Activated T-cell treated with anti-CD3 and anti-CD28 coated beads, Interleukin-2, amount 50 U/mL, for 4 hours (primary cell): Measurements from ENCODE around the gene ZCCHC7. TPM values are rescaled to one million over a fixed set of nuclear protein-coding genes. Genes with fewer than 3 reads are reported as not detected.
"Not testable (repeated sequence)": the region's sequence is repeated elsewhere in the genome, so short reads cannot be mapped to it uniquely, and the experiment has no call there.

Experiments used
- ATAC-seq, 2 donors: fragments of 200-7000 bp; cut with Tn5 transposase; one replicate each; pipeline ENCODE4 v1.10.0; 2021
- DNase-seq: peaks from one replicate; pipeline ENCODE4 v3.0.0-alpha.2; 2020
- H3K27me3 Mint-ChIP-seq: one replicate; pipeline ENCODE4 v1.8.0; 2021; ENCODE audit warnings: low read depth, mixed read lengths
- H3K36me3 Mint-ChIP-seq: one replicate; pipeline ENCODE4 v1.8.0; 2022; ENCODE audit warnings: mixed read lengths; ENCODE audit not compliant: insufficient read depth
- H3K4me1 Mint-ChIP-seq: one replicate; pipeline ENCODE4 v1.8.0; 2021; ENCODE audit warnings: low read depth, mixed read lengths
- H3K4me3 Mint-ChIP-seq: one replicate; pipeline ENCODE4 v1.8.0; 2021; ENCODE audit warnings: mild to moderate bottlenecking, moderate library complexity, mixed read lengths
- H3K9me3 Mint-ChIP-seq: one replicate; pipeline ENCODE4 v1.8.0; 2021; ENCODE audit warnings: mixed read lengths
- total RNA-seq, 3 donors: library from RNA; stranded (reverse); gene quantifications; one replicate each; pipeline ENCODE4 v1.2.1, GENCODE V29; 2021

The ZCCHC7 gene
- 10 to 100 TPM; 23.6 to 25.6 (median 24.8) TPM for total RNA-seq

DNA sequence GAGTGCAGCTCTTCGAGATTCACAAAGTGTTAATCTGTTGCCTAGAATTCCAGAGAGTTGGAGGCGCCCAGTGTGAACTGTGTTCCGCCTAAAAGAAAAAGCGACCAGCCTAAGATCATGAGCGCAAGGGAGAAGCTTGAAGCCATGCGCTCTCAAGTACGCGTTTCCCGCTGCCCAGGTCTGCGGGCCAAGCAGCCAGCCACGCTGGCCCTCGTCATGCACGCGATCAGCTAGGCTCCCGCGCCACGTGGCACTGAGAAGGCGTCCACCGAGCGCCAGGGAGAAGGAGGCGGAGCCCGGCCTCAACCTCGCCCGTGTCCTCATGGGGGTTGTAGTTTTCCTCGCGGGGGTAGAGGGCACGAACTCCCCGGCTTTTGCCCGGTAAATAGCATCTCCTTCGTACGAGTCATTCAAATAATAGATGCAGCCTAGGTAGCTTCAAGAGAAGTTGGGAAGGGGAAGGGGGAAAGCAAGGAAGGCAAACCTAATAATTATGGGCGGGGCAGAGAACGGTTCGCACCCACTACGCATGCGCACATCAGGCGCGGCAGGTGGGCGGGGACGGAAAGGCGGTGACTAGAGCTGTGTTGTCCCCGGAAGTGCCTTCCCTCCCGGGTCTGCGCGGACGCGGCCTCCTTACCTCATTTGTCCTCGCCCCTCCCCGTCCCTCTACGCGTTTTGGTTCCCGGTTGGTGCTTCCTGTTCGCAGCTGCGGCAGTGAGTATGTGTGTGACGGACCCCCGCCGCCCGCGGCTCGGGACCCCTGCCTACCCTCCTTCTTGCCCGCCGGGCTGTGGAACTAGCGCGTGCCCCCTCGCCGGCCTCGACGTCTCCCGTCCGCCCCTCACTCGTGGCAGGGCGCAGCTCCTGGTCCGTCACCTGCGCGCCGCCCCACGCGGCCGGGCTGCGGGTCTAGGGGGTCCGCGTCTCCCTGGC, at the start of gene ZCCHC7:
TSS of gene ZCCHC7 (plus strand) at position 668 of the 936 bp plus-strand sequence.
- ATAC-seq = peak; percentile 96 to 98
- peak; percentile 97 for DNase-seq
- H3K9me3 Mint-ChIP-seq = no peaks in the 10 kb centered on the region
- peaks cover 11% of the 10 kb centered on the region for H3K36me3 Mint-ChIP-seq
- peaks cover 33% of the 10 kb centered on the region for H3K4me1 Mint-ChIP-seq
- H3K4me3 Mint-ChIP-seq = peak within 1 kb of the TSS; percentile 92
- no peaks in the 10 kb centered on the region for H3K27me3 Mint-ChIP-seq

GRCh38 chr9:37074790-37075189, 45.6 kb upstream of the ZCCHC7 start:
- ATAC-seq, H3K27me3 Mint-ChIP-seq, H3K4me1 Mint-ChIP-seq, DNase-seq, H3K36me3 Mint-ChIP-seq, H3K4me3 Mint-ChIP-seq, H3K9me3 Mint-ChIP-seq: not testable (repeated sequence)

GRCh38 chr9:37079370-37080164, 40.8 kb upstream of the ZCCHC7 start:
- Mint-ChIP-seq H3K9me3 (no peaks in the 10 kb centered on the region), H3K27me3 (peaks cover 4% of the 10 kb centered on the region), H3K4me3 (peak overlapping the region; percentile 94), H3K36me3 (peaks cover 9% of the 10 kb centered on the region), H3K4me1 (peaks cover 45% of the 10 kb centered on the region)
- ATAC-seq (peak; percentile 98), DNase-seq (peak; percentile 90)

- not testable (repeated sequence) for H3K9me3 Mint-ChIP-seq, H3K27me3 Mint-ChIP-seq
- Mint-ChIP-seq H3K4me3 (peak overlapping the region; percentile 94), H3K36me3 (peaks cover 12% of the 10 kb centered on the region), H3K4me1 (peaks cover 49% of the 10 kb centered on the region)
- peak; percentile 13 to 29 for ATAC-seq
- peak; percentile 7 for DNase-seq
Measured at GRCh38 chr9:37080165-37080628, 40.2 kb upstream of the ZCCHC7 start.

- not testable (repeated sequence) for H3K27me3 Mint-ChIP-seq, DNase-seq, ATAC-seq, H3K9me3 Mint-ChIP-seq
- peak overlapping the region; percentile 94 for H3K4me3 Mint-ChIP-seq
- H3K36me3 Mint-ChIP-seq = peaks cover 18% of the 10 kb centered on the region
- H3K4me1 Mint-ChIP-seq = peaks cover 58% of the 10 kb centered on the region
Measured at GRCh38 chr9:37081507-37081906, 38.9 kb upstream of the ZCCHC7 start.

DNA sequence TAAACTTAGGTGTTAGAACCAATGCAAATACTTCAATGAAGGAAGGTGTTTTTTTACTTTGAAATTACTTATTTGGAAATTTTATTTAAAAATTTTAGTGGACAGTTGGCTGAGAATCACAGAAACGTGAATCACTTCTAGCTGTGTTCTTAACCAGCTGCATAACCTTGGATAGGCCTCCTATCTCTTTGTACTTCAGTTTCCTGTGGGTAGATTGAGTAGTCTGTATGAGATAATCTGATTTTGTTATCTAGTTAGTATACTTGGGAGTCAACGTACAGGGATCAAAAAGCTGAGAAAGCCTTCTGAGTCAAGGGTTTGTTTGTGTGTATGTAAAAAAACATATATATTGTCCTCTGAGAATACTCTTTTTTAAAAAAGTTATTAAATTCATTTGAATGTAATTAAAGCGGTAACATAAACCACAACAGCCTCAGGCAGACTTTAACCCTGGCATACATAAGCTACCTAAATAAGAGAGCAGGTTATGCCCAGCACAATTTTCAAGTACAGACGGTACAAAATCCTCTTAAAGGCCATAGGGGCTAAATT, 38.1 kb upstream of the ZCCHC7 start:
- no peaks in the 10 kb centered on the region for H3K9me3 Mint-ChIP-seq
- H3K36me3 Mint-ChIP-seq = peaks cover 26% of the 10 kb centered on the region
- ATAC-seq = no peak
- H3K4me1 Mint-ChIP-seq = peaks cover 60% of the 10 kb centered on the region
- no peak for DNase-seq
- H3K4me3 Mint-ChIP-seq = peak overlapping the region; percentile 94
- H3K27me3 Mint-ChIP-seq = no peaks in the 10 kb centered on the region

- no peak for DNase-seq
- H3K36me3 Mint-ChIP-seq = peaks cover 37% of the 10 kb centered on the region
Measured at GRCh38 chr9:37083654-37084053, 36.7 kb upstream of the ZCCHC7 start.

DNA sequence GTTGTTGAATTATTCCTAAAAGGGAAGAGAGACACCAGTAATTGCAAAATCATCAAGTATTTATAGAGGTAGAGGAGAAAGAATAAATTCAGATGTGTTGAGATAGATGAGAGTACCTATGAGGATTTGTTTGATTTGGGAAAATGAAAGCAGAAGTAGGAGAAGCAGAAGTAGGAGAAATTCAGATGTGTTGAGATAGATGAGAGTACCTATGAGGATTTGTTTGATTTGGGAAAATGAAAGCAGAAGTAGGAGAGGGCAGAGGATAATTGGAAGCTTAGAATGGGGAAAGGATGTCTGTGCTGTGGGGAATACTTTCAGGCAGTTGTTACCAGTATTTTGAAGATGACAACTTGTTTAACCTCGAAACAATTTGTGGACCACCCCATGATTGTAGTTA, 35.1 kb upstream of the ZCCHC7 start:
- DNase-seq (no peak), ATAC-seq (no peak)
- H3K4me3 Mint-ChIP-seq = no peak overlapping the region
- peaks cover 62% of the 10 kb centered on the region for H3K4me1 Mint-ChIP-seq
- no peaks in the 10 kb centered on the region for H3K27me3 Mint-ChIP-seq
- H3K36me3 Mint-ChIP-seq = peaks cover 42% of the 10 kb centered on the region
- H3K9me3 Mint-ChIP-seq = no peaks in the 10 kb centered on the region

More at GRCh38 chr9:37083654-37084053, 36.7 kb upstream of the ZCCHC7 start:
- Mint-ChIP-seq H3K4me3 (no peak overlapping the region), H3K4me1 (peaks cover 60% of the 10 kb centered on the region), H3K27me3 (no peaks in the 10 kb centered on the region), H3K9me3 (no peaks in the 10 kb centered on the region)
- no peak for ATAC-seq

DNA sequence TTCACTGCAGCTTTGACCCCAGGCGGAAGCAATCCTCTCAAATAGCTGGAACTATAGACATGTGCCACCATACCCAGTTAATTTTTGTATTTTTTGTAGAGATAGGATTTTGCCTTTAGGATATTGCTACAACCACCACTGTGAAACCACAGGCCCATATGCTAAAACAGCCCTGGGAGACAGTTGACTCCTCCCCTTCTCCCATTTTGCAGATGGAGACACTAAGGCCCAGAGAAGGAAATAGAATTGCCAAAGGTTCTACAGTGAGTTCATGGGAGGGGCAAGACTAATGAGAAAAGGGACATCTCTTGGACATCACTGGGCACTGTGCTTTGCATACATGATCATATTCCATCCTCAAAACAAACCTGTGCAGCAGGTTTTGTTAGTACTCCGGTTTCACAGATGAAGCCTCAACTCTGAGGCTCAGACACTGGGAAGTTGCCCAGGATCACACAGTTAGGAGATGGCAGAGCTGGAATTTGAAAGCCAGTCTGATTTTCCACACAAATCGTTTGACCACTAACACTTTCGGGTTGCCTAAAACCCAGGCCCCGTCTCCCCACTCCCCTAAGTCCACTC, 27.6 kb upstream of the ZCCHC7 start:
- H3K36me3 Mint-ChIP-seq = peaks cover 12% of the 10 kb centered on the region
- not testable (repeated sequence) for DNase-seq, ATAC-seq, H3K27me3 Mint-ChIP-seq, H3K4me3 Mint-ChIP-seq, H3K4me1 Mint-ChIP-seq, H3K9me3 Mint-ChIP-seq

DNA sequence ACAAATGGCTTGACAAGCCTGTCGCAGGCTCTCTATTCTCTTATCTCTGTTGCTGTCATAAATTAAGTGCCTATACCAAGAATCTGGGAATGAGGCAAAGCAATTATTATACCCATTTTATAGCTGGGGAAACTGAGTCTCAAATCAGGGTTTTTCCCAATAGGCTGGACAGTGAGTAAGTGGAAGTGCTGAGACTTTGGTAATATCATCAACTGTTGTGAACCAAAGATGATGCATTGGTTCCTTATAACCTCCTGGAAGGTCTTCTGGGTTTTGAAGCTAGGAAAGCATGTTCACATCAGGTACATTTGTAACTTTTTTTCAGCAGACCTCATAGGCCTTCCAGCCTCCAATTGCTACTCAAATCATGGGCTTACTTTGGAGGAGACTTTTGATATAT, 25.6 kb upstream of the ZCCHC7 start:
- H3K36me3 Mint-ChIP-seq = no peaks in the 10 kb centered on the region
- ATAC-seq = no peak
- no peak overlapping the region for H3K4me3 Mint-ChIP-seq
- H3K4me1 Mint-ChIP-seq = peaks cover 3% of the 10 kb centered on the region
- H3K27me3 Mint-ChIP-seq = no peaks in the 10 kb centered on the region
- DNase-seq = no peak
- H3K9me3 Mint-ChIP-seq = no peaks in the 10 kb centered on the region

GRCh38 chr9:37096628-37097027, 23.7 kb upstream of the ZCCHC7 start:
- DNase-seq = no peak
- Mint-ChIP-seq H3K4me3 (no peak overlapping the region), H3K4me1 (no peaks in the 10 kb centered on the region), H3K36me3 (no peaks in the 10 kb centered on the region), H3K9me3 (no peaks in the 10 kb centered on the region), H3K27me3 (no peaks in the 10 kb centered on the region)
- ATAC-seq = no peak

GRCh38 chr9:37097294-37097693, 23.1 kb upstream of the ZCCHC7 start:
- Mint-ChIP-seq H3K4me1 (no peaks in the 10 kb centered on the region), H3K36me3 (no peaks in the 10 kb centered on the region), H3K9me3 (no peaks in the 10 kb centered on the region), H3K4me3 (no peak overlapping the region), H3K27me3 (no peaks in the 10 kb centered on the region)
- ATAC-seq = no peak
- DNase-seq = no peak

DNA sequence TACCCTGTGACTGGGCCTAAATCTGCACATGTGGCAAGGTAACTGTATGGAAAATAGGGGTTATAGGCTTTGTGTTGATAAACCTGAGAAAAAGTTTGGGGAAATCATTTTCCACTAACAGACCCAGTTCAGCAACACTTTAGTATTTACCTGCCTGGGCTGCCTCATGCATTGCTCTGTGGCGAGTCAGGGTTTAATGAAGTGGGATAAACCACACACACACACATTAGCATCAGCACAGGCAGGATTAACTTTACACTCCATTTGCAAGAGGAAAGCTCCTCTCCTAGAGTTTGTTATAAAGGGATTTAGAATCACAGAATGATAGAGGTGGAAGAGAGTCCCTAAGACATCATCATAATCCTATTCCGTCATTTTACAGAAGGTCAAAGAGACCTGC, 20.0 kb upstream of the ZCCHC7 start:
- Mint-ChIP-seq H3K36me3 (no peaks in the 10 kb centered on the region), H3K27me3 (no peaks in the 10 kb centered on the region), H3K4me1 (no peaks in the 10 kb centered on the region), H3K4me3 (no peak overlapping the region), H3K9me3 (no peaks in the 10 kb centered on the region)
- no peak for ATAC-seq
- DNase-seq = no peak

DNA sequence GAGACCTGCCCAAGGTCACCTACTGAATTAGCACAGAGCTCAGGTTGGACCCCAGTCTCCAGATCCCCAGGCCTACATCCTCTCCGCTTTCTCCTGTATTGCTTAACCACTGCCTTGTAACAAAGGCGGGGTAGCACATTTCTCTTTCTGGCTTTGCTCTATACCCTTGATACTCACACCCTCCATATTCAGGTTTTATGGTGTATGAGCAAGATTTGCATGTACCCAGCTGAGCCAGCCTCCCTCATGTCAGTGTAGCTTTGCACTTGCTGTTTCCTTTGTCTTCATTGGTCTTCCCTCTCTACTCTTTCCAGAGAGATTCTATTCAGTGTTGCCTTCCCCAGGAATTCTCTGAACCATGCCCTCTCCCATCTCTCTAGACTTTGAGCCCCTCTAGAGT, 19.6 kb upstream of the ZCCHC7 start:
- ATAC-seq = no peak
- Mint-ChIP-seq H3K36me3 (no peaks in the 10 kb centered on the region), H3K4me1 (no peaks in the 10 kb centered on the region), H3K9me3 (no peaks in the 10 kb centered on the region), H3K4me3 (no peak overlapping the region), H3K27me3 (no peaks in the 10 kb centered on the region)
- DNase-seq = no peak
